Stimulated activated naive CD4-positive, alpha-beta T cell (primary cell): ENCODE measurements around the gene DMXL2.
A peak's percentile ranks its signal among the peaks of the same experiment; 100 is the strongest.
"Not testable (repeated sequence)": the region's sequence is repeated elsewhere in the genome, so short reads cannot be mapped to it uniquely, and the experiment has no call there.

Source experiments
- DNase-seq, 6 experiments: peaks; one replicate each; lab custom pipeline; 2025; lab: John Stamatoyannopoulos, UW

Gene DMXL2, protein sequence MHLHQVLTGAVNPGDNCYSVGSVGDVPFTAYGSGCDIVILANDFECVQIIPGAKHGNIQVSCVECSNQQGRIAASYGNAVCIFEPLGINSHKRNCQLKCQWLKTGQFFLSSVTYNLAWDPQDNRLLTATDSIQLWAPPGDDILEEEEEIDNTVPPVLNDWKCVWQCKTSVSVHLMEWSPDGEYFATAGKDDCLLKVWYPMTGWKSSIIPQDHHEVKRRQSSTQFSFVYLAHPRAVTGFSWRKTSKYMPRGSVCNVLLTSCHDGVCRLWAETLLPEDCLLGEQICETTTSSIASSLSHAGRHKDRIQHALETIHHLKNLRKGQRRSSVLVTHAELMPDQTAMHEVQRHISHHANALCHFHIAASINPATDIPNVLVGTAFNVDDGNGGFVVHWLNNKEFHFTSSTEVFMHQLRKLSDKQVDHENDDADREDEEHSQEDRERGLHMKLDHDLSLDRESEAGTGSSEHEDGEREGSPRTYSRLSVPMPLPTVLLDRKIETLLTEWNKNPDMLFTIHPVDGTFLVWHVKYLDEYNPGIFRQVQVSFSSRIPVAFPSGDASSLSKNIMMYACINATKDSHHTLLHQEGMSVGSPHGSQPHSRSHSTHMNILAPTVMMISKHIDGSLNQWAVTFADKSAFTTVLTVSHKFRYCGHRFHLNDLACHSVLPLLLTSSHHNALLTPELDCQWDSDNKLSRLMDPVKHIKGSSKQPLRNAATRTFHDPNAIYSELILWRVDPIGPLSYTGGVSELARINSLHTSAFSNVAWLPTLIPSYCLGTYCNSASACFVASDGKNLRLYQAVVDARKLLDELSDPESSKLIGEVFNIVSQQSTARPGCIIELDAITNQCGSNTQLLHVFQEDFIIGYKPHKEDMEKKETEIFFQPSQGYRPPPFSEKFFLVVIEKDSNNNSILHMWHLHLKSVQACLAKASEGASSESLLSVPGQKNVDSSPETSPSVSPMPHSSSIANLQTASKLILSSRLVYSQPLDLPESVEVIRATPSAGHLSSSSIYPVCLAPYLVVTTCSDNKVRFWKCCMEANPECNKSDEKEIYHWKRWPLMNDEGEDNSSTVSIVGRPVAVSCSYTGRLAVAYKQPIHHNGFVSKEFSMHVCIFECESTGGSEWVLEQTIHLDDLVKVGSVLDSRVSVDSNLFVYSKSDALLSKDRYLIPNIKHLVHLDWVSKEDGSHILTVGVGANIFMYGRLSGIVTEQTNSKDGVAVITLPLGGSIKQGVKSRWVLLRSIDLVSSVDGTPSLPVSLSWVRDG (N-terminal part only)

DNA sequence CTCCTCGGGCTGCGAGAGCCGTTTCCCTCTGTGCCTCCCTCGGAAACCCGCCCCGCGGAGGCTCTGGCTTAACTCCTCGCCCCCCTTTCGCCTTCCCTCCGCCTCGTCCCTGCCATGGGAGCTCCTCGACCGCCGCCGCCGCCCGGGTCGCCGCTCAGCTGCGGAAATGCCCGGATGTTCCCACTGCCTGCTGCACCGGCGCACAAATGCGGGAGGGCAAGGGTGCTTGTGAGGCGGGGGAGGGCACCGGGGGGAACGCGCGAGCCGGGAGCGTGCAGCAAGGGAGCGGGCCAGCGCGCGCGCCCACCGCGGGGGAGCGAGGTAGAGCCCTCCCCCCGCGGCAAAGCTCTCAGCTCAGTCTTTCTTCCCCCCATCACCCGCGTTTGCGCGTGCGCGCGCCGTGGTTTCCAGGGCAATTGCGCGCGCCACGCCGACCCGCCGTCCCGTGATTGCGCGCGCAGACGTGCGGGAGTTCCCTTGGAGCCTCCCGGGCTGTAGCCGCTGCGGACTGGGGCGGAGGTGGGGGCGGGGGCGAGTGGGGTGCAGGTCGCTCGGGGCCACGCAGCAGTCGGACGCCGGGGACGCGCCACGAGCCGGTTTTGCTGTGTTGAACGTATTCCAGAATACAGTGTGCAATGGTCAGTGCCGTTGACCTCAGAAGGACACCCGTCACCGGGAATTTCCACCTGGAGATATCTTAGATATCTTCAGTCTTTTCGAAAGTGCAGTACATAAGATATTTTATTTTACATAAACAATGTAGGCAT is at the start of gene DMXL2:
Gene DMXL2, minus strand, starts transcription at position 168 of the 767 bp plus-strand sequence. CDS start 226 bp downstream, outside the sequence.
- peak; percentile 49 to 72 (median 66) for DNase-seq

DNA sequence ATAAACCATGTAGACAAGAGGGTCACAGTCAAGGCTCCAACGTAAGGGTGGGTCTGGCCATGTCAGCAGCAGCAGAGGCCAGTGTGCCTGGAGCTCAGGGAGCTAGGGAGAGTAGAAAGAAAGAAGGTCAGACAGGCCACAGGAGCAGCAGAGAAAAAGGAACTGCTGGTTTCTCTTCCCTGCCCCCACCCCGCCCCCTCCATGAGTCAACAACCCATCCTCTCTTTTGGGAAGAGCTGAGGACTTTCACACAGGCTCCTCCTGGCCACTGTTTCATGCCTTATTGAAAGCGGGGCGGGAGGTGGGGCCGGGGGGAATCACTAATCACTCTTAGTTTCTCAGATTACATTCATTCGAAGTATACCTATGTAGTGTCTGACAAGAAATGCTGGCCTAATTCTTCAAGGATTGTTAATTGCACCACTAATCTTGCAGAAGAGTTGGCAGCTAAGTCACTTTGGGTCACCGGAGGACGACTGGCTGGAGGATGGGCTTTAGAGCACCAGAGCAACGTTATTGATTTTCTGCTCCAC is 49.6 kb upstream of the DMXL2 start:
- no peak for DNase-seq

DNA sequence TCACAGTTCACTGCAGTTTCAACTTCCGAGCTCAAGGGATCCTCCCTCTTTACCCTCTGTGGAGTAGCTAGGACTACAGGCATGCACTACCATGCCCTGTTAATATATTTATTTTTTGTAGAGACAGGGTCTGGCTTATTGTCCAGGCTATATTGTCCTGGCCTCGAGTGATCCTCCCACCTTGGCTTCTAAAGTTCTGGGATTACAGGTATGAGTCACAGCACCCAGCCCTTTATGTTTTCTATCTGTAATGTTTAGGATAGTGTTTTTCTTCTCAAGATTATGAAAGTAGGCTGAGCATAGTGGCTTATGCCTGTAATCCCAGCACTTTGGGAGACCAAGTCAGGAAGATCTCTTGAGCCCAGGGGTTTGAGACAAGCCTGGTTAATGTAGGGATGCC is 46.8 kb upstream of the DMXL2 start:
- no peak for DNase-seq

DNA sequence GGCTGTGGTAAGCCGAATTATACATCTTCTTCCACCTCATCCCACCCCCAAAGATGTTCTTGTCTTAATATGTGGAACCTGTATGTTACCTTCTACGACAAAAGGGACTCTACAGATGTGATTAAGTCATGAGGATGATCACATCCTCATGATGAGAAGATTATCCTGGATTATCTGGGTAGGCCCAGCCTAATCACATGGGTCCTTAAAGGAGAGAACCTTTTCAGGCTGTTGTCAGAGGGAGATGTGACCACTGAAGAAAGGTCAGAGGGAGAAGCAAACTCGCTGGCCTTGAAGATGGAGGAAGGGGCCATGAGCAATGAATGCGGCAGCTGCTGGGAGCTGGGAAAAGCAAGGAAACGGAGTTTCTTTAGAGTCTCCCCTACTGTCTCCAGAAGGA is 45.9 kb upstream of the DMXL2 start:
- DNase-seq = no peak

DNA sequence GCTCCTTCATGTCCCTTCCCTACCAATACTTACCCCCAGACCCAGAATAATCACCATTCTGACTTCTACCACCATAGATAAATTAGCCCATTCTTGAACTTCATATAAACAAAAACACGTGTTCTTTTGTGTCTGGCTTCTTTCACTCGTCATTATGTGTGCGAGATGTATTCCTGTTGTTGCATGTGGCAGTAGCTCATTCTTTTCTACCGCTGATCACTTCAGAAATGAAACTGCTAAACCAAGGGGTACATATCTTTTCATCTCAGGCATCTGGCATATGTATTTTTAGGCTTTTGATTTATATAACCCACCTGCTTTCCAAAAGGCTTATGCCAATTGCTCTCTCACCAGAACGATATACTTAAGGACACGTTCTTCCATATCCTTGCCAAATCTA is 44.9 kb upstream of the DMXL2 start:
- DNase-seq = no peak

DNA sequence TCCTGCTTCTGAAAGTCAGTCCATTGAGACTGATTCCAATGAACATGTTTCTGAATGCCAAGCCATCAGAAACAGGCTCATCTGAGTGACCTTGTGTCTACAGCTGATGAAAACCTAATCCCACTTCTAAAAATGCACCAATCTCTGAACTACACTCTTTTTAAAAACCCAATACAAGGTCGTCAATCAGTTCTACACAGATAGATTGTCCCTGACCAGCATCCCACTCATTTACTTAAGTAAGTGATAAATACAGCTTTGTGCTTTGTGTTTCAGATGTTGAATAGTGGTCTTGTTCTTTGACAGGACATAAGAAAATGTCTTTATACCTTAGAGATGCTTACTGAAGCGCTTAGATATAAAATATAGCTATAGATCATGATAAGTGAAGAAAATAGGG is 38.5 kb upstream of the DMXL2 start:
- no peak for DNase-seq

DNA sequence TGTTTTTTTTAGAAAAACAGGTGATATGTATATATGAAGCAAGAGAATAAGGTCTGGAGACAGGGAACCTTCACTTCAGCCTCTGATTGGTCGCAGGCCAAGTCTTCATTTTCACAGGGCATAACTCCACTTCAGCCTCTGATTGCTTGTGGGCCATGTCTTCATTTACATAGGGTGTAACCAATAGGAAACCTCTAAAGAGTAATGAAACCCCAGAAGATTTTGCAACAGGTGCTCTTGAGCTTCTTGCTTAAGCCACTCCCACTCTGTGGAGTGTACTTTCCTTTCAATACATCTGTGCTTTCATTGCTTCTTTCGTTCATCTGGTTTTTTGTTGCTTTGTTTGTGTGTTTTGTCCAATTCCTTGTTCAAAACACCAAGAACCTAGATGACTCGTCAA is 36.1 kb upstream of the DMXL2 start:
- DNase-seq = no peak

DNA sequence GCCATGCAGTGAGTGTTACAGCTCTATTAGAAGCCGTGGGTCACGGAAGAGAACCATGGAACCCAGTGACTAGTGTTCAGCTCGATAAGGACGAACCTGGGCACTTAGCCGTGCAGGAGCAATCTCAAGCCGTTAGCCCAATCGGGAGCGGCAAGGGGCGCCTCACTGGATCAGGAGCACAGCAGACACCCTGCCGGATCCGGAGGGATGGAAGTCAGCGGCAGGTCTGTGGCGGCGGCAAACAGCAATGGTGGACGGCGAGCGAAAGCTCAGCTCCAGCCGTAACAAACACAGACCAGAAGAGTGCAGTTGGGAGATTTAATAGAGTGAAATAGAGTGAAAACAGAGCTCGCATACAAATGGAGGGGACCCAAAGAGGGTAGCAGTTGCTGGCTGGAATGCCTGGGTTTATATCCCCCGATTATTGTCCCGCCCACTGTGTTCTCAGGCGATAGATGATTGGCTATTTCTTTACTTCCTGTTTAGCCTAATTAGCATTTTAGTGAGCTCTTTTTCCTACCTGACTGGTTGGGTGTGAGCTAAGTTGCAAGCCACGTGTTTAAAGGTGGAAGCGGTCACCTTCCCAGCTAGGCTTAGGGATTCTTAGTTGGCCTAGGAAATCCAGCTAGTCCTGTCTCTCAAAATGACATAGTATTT is 33.0 kb upstream of the DMXL2 start:
- DNase-seq = not testable (repeated sequence)

DNA sequence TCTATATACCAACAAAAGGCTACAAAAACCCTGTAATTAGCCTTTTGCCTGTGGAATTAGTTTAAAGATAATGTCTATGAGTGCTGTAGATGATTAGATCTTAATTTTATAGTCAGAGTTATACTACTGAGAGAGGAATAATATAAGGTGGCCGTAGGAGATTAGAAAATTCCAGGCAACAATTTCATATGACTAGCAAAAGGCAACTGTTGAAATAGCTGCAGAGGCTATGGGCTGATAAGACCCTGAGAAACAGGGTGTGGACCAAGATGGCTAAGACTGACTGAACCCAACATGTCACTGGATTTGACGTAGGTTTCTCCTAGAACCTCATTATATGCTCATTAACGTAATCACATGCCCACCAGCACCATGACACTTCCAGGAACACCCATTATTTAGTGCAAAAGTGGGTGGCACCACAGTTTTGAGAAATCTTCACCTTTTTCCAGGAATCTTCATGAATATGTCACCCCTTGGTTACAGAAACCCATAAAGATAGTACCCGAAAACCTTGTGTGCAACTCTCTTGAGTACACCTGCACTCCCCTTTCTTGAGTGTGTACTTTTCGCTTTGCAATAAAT is 29.6 kb upstream of the DMXL2 start:
- DNase-seq = no peak

DNA sequence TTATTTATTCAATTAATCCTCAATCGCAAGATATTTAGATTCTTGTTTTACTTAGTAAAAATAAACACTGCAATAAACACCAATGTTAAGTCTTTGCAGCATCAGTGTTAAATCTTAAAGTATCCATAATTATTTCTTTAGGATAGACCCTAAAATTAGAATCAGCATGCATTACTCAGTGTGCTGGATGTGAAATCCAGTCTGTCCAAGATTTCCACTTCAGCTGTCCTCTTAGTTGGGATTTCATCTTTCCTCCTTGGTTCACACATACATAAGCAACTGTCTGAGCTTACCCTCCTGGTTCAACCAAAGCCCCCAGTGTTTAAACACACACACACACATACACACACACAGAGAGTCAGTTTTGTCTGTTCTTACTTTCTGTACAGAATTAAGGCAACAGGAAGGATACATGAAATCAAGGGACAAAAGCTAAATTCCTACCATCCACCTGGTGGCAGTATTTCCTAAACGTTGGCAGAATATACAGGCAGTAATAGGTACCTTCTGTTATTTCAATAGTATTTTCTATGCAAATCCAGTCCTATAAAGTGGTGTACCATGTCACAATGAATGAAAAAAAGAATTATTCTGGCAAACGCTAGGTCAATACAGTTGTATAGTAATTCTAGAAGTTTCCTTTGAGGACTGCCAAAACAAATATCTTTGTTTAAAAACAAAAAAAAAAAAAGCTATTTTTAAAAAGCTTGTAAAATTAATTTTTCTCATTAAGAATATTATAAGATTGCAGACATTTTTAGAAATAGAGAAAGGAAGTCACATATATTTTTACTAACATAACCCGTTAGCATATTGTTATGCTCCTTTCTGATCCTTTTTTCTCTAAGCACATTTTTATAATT is 27.3 kb upstream of the DMXL2 start:
- peak in 5 of 6 experiments; percentile 4 to 74 (median 53) for DNase-seq

DNA sequence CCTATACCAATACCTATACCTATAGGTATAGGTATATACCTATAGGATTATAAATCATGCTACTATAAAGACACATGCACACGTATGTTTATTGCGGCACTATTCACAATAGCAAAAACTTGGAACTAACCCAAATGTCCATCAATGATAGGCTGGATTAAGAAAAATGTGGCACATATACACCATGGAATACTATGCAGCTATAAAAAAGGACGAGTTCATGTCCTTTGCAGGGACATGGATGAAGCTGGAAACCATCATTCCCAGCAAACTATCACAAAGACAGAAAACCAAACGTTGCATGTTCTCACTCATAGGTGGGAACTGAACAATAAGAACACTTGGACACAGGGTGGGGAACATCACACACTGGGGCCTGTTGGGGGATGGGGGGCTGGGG is 26.1 kb upstream of the DMXL2 start:
- DNase-seq = not testable (repeated sequence)

DNA sequence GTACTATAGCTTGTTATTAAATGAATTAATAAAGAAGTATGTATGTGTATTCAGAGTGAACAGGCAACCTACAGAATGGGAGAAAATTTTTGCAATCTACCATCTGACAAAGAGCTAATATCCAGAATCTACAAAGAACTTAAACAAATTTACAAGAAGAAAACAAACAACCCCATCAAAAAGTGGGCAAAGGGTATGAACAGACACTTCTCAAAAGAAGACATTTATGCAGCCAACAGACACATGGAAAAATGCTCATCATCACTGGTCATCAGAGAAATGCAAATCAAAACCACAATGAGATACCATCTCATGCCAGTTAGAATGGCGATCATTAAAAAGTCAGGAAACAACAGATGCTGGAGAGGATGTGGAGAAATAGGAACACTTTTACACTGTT is 25.5 kb upstream of the DMXL2 start:
- DNase-seq = not testable (repeated sequence)

DNA sequence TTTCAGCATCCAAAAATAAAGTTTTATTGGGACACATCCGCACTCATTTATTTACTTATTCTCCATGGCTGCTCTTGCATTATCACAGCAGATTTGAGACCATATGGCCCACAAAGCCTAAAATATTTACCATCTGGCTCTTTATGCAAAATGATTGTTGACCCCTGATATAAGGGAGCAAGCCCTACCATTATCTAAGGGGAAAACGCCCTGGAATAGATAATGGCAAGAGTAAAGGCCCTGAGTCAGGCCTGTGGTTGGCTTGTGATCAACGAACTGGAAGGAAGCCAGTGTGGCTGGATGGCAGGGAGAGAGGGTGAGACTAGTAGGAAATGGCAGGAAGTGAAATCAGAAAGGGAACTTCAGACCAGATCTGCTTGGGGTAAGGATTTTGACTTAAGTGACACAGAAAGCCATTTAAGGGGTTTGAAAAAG is 24.6 kb upstream of the DMXL2 start:
- DNase-seq = no peak

DNA sequence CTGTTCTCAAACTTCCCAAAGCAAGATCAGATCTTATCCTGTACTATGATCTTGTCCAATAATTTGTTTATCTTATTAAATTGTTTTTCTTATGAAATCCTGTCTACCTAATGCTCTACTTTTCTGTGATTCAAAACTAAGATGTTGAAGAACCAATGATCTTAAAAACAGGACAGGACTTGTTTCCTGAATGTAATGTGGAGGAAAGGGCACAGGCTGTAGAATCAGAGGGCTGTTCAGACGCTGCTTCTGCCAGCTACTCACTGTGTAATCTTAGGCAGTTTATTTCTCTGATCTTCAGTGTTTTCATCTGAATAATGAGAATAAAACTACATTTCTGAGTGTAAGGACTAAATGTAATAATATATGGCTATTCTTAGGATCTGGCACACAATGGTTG is 20.1 kb upstream of the DMXL2 start:
- no peak for DNase-seq

DNA sequence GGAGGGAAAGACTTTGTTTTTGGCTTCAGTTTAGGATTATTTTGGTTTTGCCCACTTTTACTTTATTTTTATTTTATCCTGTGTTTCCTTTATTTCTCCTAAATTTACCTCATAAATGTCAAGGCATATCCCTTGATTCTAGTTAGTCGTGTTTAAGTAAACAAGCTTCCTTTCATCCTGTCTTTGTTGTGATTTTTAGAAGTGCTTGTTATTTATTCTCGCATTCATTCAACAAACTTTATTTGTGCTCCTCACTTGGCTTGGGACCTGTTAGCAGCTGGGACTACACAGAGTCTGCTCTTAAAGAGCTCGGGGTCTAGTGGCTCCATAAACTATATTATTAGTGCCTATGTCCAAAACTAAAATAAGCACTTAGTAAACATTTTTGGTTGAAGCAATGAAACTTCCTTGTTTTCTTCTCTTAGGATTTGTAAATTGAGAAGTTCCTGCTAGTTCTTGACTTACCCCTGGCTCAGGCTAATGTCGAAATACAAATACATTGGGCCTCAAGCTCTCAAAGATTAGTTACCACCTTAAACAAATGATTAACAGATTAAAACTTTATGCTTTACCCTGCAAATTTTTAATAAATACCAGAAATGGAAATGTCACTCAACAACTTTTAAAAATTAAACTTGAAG is 19.0 kb upstream of the DMXL2 start:
- no peak for DNase-seq

DNA sequence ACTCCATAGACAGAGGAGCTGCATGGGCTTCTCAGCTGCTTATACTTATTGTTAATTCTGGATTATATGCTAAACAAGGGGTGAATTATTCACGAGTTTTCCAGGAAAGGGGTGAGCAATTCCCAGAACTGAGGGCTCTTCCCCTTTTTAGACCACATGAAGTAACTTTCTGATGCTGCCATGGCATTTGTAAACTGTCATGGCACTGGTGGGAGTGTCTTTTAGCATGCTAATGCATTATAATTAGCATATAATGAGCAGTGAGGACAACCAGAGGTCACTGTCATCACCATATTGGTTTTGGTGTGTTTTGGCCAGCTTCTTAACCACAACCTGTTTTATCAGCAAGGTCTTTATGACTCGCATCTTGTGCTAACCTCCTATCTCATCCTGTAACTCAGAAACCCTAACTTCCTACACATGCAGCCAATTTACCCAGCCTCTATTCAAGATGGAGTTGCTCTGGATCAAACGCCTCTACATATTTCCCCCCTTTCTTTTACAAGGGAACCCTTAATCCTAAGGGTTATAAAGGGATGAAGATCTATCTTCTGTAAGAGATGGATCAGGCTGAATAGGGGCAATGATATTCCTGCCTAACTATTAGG is 12.1 kb upstream of the DMXL2 start:
- DNase-seq = no peak

DNA sequence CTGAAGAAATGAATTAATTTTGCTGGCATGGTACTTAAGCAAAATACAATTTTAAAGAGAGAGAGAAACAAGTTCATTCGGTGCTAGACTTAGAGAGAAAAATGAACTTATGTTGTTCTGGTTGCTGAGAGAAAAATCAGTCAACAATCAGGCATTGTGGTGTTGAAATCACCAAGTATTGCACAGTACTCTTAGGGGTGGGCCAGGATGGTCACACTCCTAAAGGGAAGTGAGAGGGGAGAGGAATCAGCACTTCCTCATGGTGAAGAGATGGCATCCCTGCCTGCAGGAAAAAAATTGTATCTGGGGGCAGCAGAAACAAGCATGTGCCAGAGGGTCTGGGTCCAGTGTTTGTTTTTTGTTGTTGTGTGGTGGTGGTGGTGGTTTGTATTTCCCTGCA is 7.0 kb upstream of the DMXL2 start:
- DNase-seq = no peak

DNA sequence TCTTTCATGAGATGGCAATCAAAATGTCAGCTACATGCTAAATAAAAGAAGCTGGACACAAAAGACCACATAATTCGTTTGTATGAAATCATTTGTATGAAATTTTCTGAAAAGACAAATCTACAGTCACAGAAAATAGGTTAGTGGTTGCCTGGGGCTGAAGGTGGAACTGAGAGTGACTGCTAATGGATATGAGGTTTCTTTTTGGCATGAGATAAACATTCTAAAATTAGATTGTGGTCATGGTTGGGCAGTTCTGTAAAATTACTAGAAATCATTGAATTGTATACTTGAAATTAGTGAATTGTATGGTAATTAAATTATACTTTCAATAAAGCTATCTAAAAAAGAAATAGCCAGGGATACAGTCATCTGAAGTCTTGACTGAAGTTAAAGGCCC is 2.7 kb upstream of the DMXL2 start:
- DNase-seq = no peak
